GM12878 (cell line): Measurements from ENCODE around the gene ACKR2. TPM values are rescaled to one million over a fixed set of nuclear protein-coding genes. Genes with fewer than 3 reads are reported as not detected.

Experiments
- ATAC-seq: fragments of 200-7000 bp; cut with Tn5 transposase; 3 replicates; pipeline ENCODE4 v1.9.1; 2020; ENCODE audit warnings: mild to moderate bottlenecking, moderate library complexity
- BruUV-seq: library from RNA; stranded (reverse); fragments of 400-500 nt; replicated peaks from 2 replicates; lab custom pipeline; 2021; lab: Mats Ljungman, UMichigan
- CTCF ChIA-PET: fragments of 300-600 bp; sonication (Branson Sonifier 250); formaldehyde crosslinking; extraction: SDS; loops from one replicate; lab custom pipeline; 2021; ENCODE audit warnings: inconsistent platforms; lab: Yijun Ruan, JAX
- POLR2A ChIA-PET: fragments of 350-600 bp; formaldehyde crosslinking; extraction: SDS; loops from one replicate; lab custom pipeline; 2021; ENCODE audit warnings: inconsistent platforms; lab: Charles Lee
- RAD21 ChIA-PET: fragments of 300-600 bp; sonication (Branson Sonifier 250); formaldehyde crosslinking; loops from one replicate; lab custom pipeline; 2023; ENCODE audit warnings: antibody characterized with exemption; ENCODE audit not compliant: unreplicated experiment; lab: Charles Lee
- SMC1A ChIA-PET: fragments of 300-600 bp; sonication (Branson Sonifier 250); formaldehyde crosslinking; loops from one replicate; lab custom pipeline; 2023; ENCODE audit not compliant: unreplicated experiment, uncharacterized antibody; lab: Charles Lee
- DNase-seq: peaks from one replicate; pipeline ENCODE4 v3.0.0-alpha.2; 2011; ENCODE audit warnings: low read depth, low spot score
- FAIRE-seq: peaks from 3 replicates; lab custom pipeline; 2011; peaks lifted over from hg19 to GRCh38; lab: Jason Lieb, UNC
- H2AFZ ChIP-seq: 2 replicates; pipeline ENCODE4 v1.6.0; 2011; ENCODE audit warnings: low read depth, low read length, control low read depth; ENCODE audit not compliant: control insufficient read depth
- H3K27ac ChIP-seq: 2 replicates; pipeline ENCODE4 v1.5.1; 2011; ENCODE audit warnings: control low read depth; ENCODE audit not compliant: control insufficient read depth, insufficient read depth
- H3K27me3 ChIP-seq, 2 experiments: replicated peaks in 1 of 2; 2 replicates each; pipeline versions ENCODE4 v1.6.0 to v1.6.1; 2011; ENCODE audit warnings: low read length in 1 of 2; ENCODE audit not compliant: control insufficient read depth in 2 of 2, insufficient read depth in 2 of 2
- H3K36me3 ChIP-seq, 2 experiments: 2 replicates each; pipeline ENCODE4 v1.5.1; 2011; ENCODE audit warnings: low read length in 1 of 2; ENCODE audit not compliant: control insufficient read depth in 2 of 2, insufficient read depth in 2 of 2
- H3K4me1 ChIP-seq: 2 replicates; pipeline ENCODE4 v1.6.1; 2011; ENCODE audit warnings: mild to moderate bottlenecking, low read length, moderate library complexity, mixed read lengths; ENCODE audit not compliant: control insufficient read depth, insufficient read depth
- H3K4me2 ChIP-seq: 2 replicates; pipeline ENCODE4 v1.6.0; 2011; ENCODE audit warnings: control low read depth; ENCODE audit not compliant: control insufficient read depth, insufficient read depth
- H3K4me3 ChIP-seq: fragments of 200-600 bp; sonication (generic); 2 replicates; pipeline ENCODE4 v1.5.1; 2016
- H3K79me2 ChIP-seq: 2 replicates; pipeline ENCODE4 v1.6.0; 2011; ENCODE audit warnings: low read length; ENCODE audit not compliant: control insufficient read depth, insufficient read depth
- H3K9ac ChIP-seq: 2 replicates; pipeline ENCODE4 v1.8.0; 2011; ENCODE audit warnings: low read length, control low read depth, mixed read lengths; ENCODE audit not compliant: control insufficient read depth, insufficient read depth
- H3K9me3 ChIP-seq: replicated peaks from 3 replicates; pipeline ENCODE4 v1.5.1; 2011; ENCODE audit warnings: mild to moderate bottlenecking, low read length; ENCODE audit not compliant: control insufficient read depth, insufficient read depth
- H4K20me1 ChIP-seq: 2 replicates; pipeline ENCODE4 v1.6.0; 2011; ENCODE audit not compliant: control insufficient read depth, insufficient read depth
- BHLHE40 ChIP-seq, 2 experiments: fragments of 450-650 bp in 1 of 2; IDR thresholded peaks; 2 replicates each; pipeline ENCODE4 v1.6.1; 2011 to 2017; ENCODE audit warnings: low read depth in 2 of 2, borderline replicate concordance in 1 of 2, improper control_type of control experiment in 1 of 2, low read length in 1 of 2, mild to moderate bottlenecking in 1 of 2
- FOS ChIP-seq: IDR thresholded peaks from 3 replicates; pipeline ENCODE4 v1.6.1; 2011; ENCODE audit warnings: borderline replicate concordance; ENCODE audit not compliant: insufficient read length; ENCODE audit errors: extremely low read depth
- FOXK2 ChIP-seq: fragments of 450-650 bp; IDR thresholded peaks from 2 replicates; pipeline ENCODE4 v1.6.1; 2017; ENCODE audit warnings: mild to moderate bottlenecking, moderate library complexity
- GABPA ChIP-seq: IDR thresholded peaks from 2 replicates; pipeline ENCODE4 v1.6.1; 2014; ENCODE audit warnings: antibody characterized with exemption, low read depth, mild to moderate bottlenecking, inconsistent platforms
- JUNB ChIP-seq: IDR thresholded peaks from 2 replicates; pipeline ENCODE4 v1.6.1; 2016; ENCODE audit warnings: antibody characterized with exemption, mild to moderate bottlenecking
- MTA2 ChIP-seq: fragments of 450-650 bp; IDR thresholded peaks from 2 replicates; pipeline ENCODE4 v1.6.1; 2016; ENCODE audit warnings: low read depth, mild to moderate bottlenecking, moderate library complexity
- NFYA ChIP-seq: IDR thresholded peaks from 2 replicates; pipeline ENCODE4 v1.6.1; 2011; ENCODE audit warnings: low read depth, mild to moderate bottlenecking, low read length, improper control_type of control experiment, borderline replicate concordance
- POLR2AphosphoS2 ChIP-seq: IDR thresholded peaks from 2 replicates; pipeline ENCODE4 v1.6.1; 2011; ENCODE audit warnings: low read depth, mild to moderate bottlenecking, low read length, improper control_type of control experiment, moderate library complexity
- POLR2AphosphoS5 ChIP-seq: IDR thresholded peaks from 2 replicates; pipeline ENCODE4 v1.6.1; 2011; ENCODE audit warnings: mild to moderate bottlenecking, low read length, inconsistent platforms
- RAD21 ChIP-seq: IDR thresholded peaks from 2 replicates; pipeline ENCODE4 v1.6.1; 2011; ENCODE audit warnings: mild to moderate bottlenecking, low read depth, low read length, moderate library complexity; ENCODE audit not compliant: insufficient read depth
- SMARCA5 ChIP-seq: fragments of 450-650 bp; IDR thresholded peaks from 2 replicates; pipeline ENCODE4 v1.6.1; 2017; ENCODE audit warnings: mild to moderate bottlenecking
- TAF1 ChIP-seq: IDR thresholded peaks from 2 replicates; pipeline ENCODE4 v1.6.1; 2011; ENCODE audit warnings: mild to moderate bottlenecking, low read depth, low read length, borderline replicate concordance
- TARDBP ChIP-seq: IDR thresholded peaks from 2 replicates; pipeline ENCODE4 v1.6.1; 2016; ENCODE audit warnings: borderline replicate concordance
- ZBTB40 ChIP-seq: fragments of 450-650 bp; IDR thresholded peaks from 2 replicates; pipeline ENCODE4 v1.6.1; 2016; ENCODE audit warnings: mild to moderate bottlenecking, moderate library complexity, borderline replicate concordance
- ZNF217 ChIP-seq: fragments of 450-650 bp; IDR thresholded peaks from 2 replicates; pipeline ENCODE4 v1.6.1; 2017; ENCODE audit warnings: antibody characterized with exemption, mild to moderate bottlenecking
- WGBS: methylation state at CpG from one replicate; pipeline ENCODE4 v1.1.6; 2016; ENCODE audit warnings: low lambda C conversion rate; ENCODE audit not compliant: insufficient replicate concordance, insufficient coverage; ENCODE audit errors: missing lambda C conversion rate; 5-methylcytosine and 5-hydroxymethylcytosine counted together
- in situ Hi-C: fragments of 300-500 bp; cut with MboI; formaldehyde crosslinking; loops from 9 replicates; pipeline ENCODE4 v1.14.3; 2018; ENCODE audit warnings: mixed read lengths
- intact Hi-C: fragments of 100-400 bp; cut with micrococcal nuclease; formaldehyde crosslinking; loops from one replicate; pipeline ENCODE4 v1.14.2; 2022; ENCODE audit not compliant: unreplicated experiment
- polyA plus RNA-seq, 11 experiments: library from polyadenylated mRNA; depleted of rRNA in 4 of 11; unstranded in 6 of 11; stranded (reverse) in 5 of 11; fragments of >200 nt; fragmentation: Nextera tagmentation in 4 of 11; fragmentation: Illumina TruSeq in 1 of 11; extraction: Ambion mirVana in 4 of 11; extraction: Trizol in 1 of 11; gene quantifications; 1 replicate in 1 of 11; 2 replicates in 10 of 11; pipeline versions ENCODE4 v1.2.1 to v1.2.3, GENCODE V29; 2011 to 2016; ENCODE audit warnings: inconsistent platforms in 2 of 11, missing spikeins in 2 of 11, low read depth in 1 of 11
- total RNA-seq, 4 experiments: library from RNA; depleted of rRNA in 3 of 4; stranded (reverse); fragments of >200 nt in 3 of 4; fragmentation: Illumina TruSeq in 1 of 4; extraction: Trizol in 1 of 4; gene quantifications; 2 replicates each; pipeline versions ENCODE4 v1.2.1 to v1.2.3, GENCODE V29; 2013 to 2021
- TF ChIP-seq, protein P1 (sequence below): IDR thresholded peaks from 2 replicates; pipeline ENCODE4 v1.6.1; 2011; ENCODE audit warnings: borderline replicate concordance, low read depth, mild to moderate bottlenecking, moderate library complexity, mixed read lengths, low read length; ENCODE audit not compliant: insufficient read depth; ENCODE audit errors: extremely low read length
- TF ChIP-seq, protein P2 (sequence below): fragments of 150-350 bp; IDR thresholded peaks from 2 replicates; pipeline ENCODE4 v1.6.1; 2014; ENCODE audit warnings: mild to moderate bottlenecking, low read depth, low read length

ACKR2 gene
- total and polyA plus RNA-seq, 10 of the 15 experiments (the other 5 are each of a cell fraction or from before 2014, with no cell fraction given): 0.05 to 0.91 (median 0.23) TPM; not detected in 2

DNA sequence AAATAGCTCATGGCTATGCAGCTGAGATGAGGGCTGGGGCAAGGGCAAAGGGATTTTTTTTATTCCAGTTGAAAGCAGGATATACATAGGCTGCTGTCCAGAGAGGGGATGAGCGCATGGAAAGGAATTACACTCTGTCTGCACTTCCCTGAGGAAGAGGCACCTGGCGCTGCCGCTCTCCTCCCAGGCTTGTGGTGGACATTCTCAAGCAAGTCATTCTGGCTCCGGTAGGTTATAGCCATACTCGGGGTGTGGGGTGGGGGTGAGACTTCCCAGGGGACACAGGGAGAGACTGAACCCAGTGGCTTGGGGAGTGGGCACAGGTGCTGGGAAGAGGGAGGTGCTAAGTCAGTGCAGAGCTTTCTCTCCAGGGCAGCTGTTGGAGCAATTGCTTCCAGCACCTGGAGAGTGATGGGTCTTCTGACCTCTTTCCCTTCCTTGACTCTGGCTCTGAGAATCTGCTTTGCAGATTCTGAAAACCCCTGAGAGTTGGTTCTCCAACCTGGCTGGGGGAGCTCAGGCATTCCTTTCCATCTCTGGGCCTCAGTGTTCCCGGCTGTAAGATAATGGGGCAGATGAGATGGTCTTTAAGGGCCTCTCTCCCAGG lies 42.1 kb downstream of the ACKR2 start (continued):
- TF ChIP-seq SMARCA5 (no peak), BHLHE40 (IDR thresholded peaks at IDR 0.05; ENCODE audit: borderline replicate concordance in 1 of 2, low read depth in 2 of 2, low read length in 1 of 2) (no peak), MTA2 (no peak), POLR2AphosphoS2 (no peak), POLR2AphosphoS5 (no peak)

- ChIA-PET RAD21 (interaction anchor here (1.4 kb wide), 1 partner anchor 21 kb away, joined by 3 read pairs; no protein-coding TSS in a partner anchor), POLR2A (no interaction called here), CTCF (interaction anchor here (5.2 kb wide), 1 partner anchor 13 kb away, joined by 24 read pairs; no protein-coding TSS in a partner anchor), SMC1A (no interaction called here)
- no peak overlapping the region for H2AFZ ChIP-seq
- no peak for FAIRE-seq
- H3K4me1 ChIP-seq: no peaks in the 10 kb centered on the region
- no peak overlapping the region for H3K4me2 ChIP-seq
- BruUV-seq: no TSS peak
- ATAC-seq: no peak
- no peak overlapping the region for H3K4me3 ChIP-seq
- no peak overlapping the region for H3K27ac ChIP-seq
- no peak overlapping the region for H3K9ac ChIP-seq
- in situ Hi-C loops: no loop called here
- DNase-seq: no peak
- 3% methylated on average over 2 of the region's 2 CpGs for WGBS
- no peaks in the 10 kb centered on the region for H3K9me3 ChIP-seq
- no peaks in the 10 kb centered on the region for H3K79me2 ChIP-seq
- intact Hi-C loops: no loop called here
- no peaks in the 10 kb centered on the region for H3K36me3 ChIP-seq
- H4K20me1 ChIP-seq: no peaks in the 10 kb centered on the region
- no peaks in the 10 kb centered on the region for H3K27me3 ChIP-seq
- TF ChIP-seq, protein P1, sequence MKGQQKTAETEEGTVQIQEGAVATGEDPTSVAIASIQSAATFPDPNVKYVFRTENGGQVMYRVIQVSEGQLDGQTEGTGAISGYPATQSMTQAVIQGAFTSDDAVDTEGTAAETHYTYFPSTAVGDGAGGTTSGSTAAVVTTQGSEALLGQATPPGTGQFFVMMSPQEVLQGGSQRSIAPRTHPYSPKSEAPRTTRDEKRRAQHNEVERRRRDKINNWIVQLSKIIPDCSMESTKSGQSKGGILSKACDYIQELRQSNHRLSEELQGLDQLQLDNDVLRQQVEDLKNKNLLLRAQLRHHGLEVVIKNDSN: no peak
- no peak for TF ChIP-seq ZBTB40
- no peak for TF ChIP-seq ZNF217
- TF ChIP-seq, protein P2, sequence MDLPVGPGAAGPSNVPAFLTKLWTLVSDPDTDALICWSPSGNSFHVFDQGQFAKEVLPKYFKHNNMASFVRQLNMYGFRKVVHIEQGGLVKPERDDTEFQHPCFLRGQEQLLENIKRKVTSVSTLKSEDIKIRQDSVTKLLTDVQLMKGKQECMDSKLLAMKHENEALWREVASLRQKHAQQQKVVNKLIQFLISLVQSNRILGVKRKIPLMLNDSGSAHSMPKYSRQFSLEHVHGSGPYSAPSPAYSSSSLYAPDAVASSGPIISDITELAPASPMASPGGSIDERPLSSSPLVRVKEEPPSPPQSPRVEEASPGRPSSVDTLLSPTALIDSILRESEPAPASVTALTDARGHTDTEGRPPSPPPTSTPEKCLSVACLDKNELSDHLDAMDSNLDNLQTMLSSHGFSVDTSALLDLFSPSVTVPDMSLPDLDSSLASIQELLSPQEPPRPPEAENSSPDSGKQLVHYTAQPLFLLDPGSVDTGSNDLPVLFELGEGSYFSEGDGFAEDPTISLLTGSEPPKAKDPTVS: no peak
- TF ChIP-seq GABPA: no peak
- TF ChIP-seq JUNB: no peak
- no peak for TF ChIP-seq FOXK2
- TF ChIP-seq TARDBP: no peak
- TF ChIP-seq FOS: no peak
- TF ChIP-seq RAD21: no peak
- TF ChIP-seq TAF1: no peak
- no peak for TF ChIP-seq NFYA
Observed at GRCh38 chr3:42852441-42852840, 43.2 kb downstream of the ACKR2 start.
